HPDE6-E6E7 (cell line): ENCODE results near the gene NOX5.
"Not testable (repeated sequence)": the region's sequence is repeated elsewhere in the genome, so short reads cannot be mapped to it uniquely, and the experiment has no call there.

ENCODE experiments used
- DNase-seq: peaks from one replicate; pipeline ENCODE4 v3.0.0; 2011; ENCODE audit warnings: missing footprints; ENCODE audit errors: extremely low spot score

The NOX5 gene

GRCh38 chr15:69058830-69059556 lies 44.5 kb downstream of the NOX5 start:
- DNase-seq: peak; percentile 81

DNA sequence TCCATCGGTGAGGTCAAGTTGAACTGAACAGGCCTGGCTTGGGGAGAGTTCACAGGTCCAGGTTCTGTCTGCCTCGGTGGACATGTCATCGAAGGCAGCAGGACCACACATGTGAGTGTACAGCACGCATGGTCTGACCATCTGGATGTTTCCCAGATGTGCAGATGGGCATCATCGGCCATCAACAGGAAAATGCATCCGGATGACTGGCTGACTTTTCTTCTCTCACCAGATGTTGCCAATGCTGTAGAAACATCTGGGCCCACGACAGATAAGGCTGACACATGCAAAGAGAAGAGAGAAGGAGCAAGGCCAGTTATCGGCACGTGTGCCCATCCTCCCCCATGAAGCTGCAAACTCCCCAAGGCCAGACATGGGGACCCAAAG lies 45.1 kb downstream of the NOX5 start:
- DNase-seq: no peak

- DNase-seq: no peak
These were observed 45.6 kb downstream of the NOX5 start for GRCh38 chr15:69060041-69060481.

DNA sequence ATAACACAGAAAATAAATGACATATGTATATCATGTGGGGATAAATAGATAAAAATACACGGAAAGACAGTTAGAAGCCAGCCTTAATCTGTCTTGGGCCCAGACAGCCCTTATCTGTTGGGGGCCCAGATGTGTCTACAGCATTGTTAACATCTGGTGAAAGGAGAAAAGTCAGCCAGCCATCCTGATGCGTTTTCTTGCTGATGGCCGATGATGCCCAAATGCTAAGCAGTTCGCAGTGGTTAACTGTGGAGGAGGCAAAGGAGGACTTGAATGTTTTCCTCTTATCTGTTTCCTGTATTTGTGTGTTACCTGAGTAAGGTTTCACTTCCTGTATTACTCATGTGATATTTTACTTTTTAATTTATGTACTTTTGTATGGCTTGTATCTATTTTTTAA lies 46.2 kb downstream of the NOX5 start:
- DNase-seq: no peak

GRCh38 chr15:69061414-69061842 lies 46.9 kb downstream of the NOX5 start:
- DNase-seq: no peak

- DNase-seq: no peak
These were observed 50.2 kb downstream of the NOX5 start for GRCh38 chr15:69064649-69065048.

DNA sequence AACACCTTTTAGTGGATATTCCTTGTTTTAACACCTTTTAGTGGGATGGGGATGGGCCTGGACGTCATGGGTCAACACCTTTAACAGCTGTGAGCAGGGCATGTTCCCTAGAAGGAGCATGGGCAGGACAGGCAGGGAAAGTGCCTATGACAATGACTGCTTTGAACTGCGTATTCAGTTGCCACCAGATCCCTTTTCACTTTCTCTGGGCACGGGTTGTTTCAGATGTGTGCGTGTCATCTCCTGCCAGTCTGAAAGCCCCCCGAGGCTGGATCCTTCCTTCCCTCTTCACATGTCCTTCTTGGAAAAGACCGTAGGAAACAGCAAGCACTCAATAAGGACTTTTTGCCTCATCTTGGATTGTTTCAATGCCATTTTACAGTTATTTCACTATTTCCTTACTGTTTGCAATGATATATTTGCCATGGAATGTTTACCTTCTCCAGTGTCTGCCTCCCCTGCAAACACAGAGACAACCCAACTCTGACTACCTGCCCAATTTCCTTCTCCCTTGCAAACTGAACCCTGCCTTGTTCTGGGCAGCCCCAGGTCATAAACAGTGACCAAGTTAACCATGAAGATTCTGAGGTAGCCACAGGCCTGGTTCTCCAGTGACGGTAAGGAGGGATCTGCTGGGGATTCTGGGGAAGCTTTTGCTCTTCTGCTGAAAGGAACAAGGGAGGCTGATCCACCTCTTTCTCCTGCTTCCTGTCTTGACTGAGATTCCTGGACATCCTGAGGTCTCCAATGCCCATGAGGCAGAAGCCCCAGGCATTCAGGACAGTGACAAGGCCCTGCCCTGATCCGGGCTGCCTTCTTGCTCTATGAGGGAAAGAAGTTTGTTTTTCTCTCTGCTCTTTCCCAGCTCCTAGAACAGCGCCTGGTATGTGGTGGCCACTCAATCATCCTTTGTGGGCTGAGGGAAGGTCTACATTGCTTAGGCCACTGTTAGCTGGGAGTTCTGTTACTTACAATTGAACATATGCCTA lies 51.8 kb downstream of the NOX5 start:
- DNase-seq: no peak

GRCh38 chr15:69067296-69067695 lies 52.8 kb downstream of the NOX5 start:
- no peak for DNase-seq

- no peak for DNase-seq
These were observed 53.7 kb downstream of the NOX5 start for GRCh38 chr15:69068157-69068556.

DNA sequence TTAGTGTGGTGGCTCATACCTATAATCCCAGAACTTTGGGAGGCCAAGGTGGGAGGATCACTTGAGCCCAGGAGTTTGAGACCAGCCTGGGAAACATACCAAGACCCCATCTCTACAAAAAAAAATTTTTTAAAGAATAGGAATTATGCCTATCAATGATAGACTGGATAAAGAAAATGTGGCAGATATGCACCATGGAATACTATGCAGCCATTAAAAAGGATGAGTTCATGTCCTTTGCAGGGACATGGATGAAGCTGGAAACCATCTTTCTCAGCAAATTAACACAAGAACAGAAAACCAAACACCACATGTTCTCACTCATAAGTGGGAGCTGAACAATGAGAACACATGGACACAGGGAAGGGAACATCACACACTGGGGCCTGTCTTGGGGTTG lies 54.8 kb downstream of the NOX5 start:
- not testable (repeated sequence) for DNase-seq

DNA sequence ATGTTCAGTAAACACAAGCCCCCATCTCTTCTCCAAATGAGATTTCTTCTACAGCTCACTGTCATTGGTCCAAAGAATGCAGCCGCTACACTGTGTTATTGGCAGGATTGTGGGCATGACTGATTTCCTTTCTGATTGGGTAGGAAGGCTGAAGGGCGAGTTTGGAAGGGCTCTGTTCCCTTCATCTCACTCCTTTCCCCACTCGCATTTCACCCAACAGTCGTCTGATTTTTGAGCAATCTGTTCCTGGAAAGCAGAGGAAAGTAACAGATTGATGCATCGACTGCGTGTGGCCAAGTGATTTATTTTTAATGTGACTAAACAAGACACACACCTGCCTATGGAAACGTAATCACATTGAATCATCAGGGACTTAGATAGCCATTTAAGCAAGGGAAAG lies 55.5 kb downstream of the NOX5 start:
- DNase-seq: no peak

GRCh38 chr15:69070396-69070795 lies 55.9 kb downstream of the NOX5 start:
- no peak for DNase-seq

GRCh38 chr15:69071260-69071659 lies 56.8 kb downstream of the NOX5 start:
- DNase-seq: no peak

- DNase-seq: no peak
These were observed 58.4 kb downstream of the NOX5 start for GRCh38 chr15:69072906-69073305.

- no peak for DNase-seq
These were observed 59.7 kb downstream of the NOX5 start for GRCh38 chr15:69074001-69074842.

DNA sequence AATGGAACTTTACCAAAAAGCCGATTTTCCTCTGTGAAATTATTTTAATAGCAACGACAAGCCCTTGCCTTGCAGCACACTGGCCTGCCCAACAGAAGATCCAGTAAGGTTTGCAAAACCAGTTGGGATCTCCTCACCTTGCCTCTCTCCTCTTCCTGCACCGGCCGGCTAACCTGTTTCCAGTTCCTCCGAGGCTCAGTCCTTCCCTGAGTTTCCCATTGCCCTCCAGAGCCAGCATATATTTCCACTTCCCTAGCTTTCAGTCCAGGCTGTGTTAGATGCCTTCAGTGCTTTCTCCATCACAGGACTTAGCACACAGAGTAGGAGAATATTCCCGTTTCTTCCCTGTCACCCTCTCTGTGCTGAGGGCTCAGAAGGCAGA lies 60.3 kb downstream of the NOX5 start:
- DNase-seq: no peak

GRCh38 chr15:69075440-69075839 lies 60.9 kb downstream of the NOX5 start:
- no peak for DNase-seq

- DNase-seq: no peak
These were observed 62.3 kb downstream of the NOX5 start for GRCh38 chr15:69076756-69077155.

DNA sequence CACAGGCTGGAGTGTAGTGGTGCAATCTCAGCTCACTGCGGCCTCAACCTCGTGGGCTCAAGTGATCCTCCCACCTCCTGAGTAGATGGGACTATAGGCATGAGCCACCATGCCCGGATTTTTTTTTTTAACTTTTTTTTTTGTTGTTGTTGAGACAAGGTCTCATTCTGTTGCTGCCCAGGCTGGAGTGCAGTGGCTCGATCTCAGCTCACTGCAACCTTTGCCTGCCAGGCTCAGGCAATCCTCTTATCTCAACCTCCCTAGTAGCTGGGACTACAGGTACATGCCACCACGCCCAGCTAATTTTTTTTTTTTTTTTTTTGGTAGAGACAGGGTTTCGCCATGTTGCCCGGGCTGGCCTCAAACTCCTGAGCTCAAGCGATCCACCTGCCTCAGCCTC lies 64.1 kb downstream of the NOX5 start:
- no peak for DNase-seq

DNA sequence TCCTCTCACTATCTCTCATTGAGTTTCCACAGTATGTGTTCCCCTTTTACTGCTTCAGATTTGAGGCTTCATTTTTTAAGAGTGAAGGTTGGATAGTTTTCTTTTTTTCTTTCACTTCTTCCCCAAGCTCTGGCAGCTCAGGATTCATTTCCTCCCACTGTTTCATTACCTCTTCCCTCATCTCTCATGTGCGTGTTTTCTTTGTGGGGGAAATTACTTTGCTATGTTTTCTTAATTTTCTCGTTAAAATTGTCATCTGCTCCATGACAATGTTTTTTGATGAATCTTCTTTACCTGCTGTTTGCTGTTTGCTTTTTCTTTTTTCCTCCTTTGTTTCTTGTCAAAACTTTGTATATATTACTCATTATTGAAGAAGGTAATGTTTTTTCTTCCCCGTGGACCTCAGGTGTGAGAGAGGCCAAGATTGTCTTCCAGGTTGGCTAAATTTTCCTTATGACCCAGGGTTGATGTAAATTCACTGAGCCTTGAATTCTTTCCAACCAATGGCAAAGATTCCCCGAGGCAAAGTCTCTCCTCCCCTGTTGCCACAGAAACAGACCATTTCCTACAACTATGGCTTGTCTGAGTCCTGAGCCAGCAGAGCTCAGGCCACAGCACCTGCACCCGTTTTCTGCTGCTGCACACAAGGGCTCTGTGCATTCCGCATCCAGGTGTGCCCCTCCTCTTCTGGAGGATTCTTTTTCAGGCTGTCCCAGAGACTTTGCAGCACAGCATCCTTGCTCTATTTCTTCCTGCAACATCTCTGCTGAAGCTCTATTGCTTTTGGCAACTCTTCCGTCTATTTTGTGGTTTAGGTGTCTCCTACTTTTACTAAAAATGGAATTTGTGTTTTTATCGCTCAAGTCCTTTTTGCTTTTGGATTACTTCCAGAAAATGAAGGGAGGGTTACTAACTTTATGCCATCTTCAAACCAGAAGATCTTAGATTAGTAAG lies 66.1 kb downstream of the NOX5 start:
- DNase-seq: no peak
